Chondrocyte (in vitro differentiated cells): ENCODE measurements around the gene SERPIND1. TPM values are rescaled to one million over a fixed set of nuclear protein-coding genes. Genes with fewer than 3 reads are reported as not detected.

Source experiments
- DNase-seq: peaks from one replicate; pipeline ENCODE4 v3.0.0; 2021; ENCODE audit warnings: mixed read lengths, low spot score
- H3K27ac Mint-ChIP-seq: one replicate; pipeline ENCODE4 v1.8.0; 2021; ENCODE audit warnings: mild to moderate bottlenecking, moderate library complexity, mixed read lengths; ENCODE audit not compliant: unreplicated experiment
- H3K27me3 Mint-ChIP-seq: 2 replicates; pipeline ENCODE4 v1.8.0; 2021; ENCODE audit warnings: low read depth, mixed read lengths
- H3K36me3 Mint-ChIP-seq: 2 replicates; pipeline ENCODE4 v1.8.0; 2021; ENCODE audit warnings: low read depth, mixed read lengths
- H3K4me1 Mint-ChIP-seq: 2 replicates; pipeline ENCODE4 v1.8.0; 2021; ENCODE audit warnings: low read depth, mild to moderate bottlenecking, mixed read lengths
- H3K4me3 Mint-ChIP-seq: one replicate; pipeline ENCODE4 v1.8.0; 2021; ENCODE audit warnings: mild to moderate bottlenecking, moderate library complexity, mixed read lengths; ENCODE audit not compliant: unreplicated experiment
- H3K9me3 Mint-ChIP-seq: 2 replicates; pipeline ENCODE4 v1.8.0; 2021; ENCODE audit warnings: low read depth, mixed read lengths
- total RNA-seq: library from RNA; stranded (reverse); gene quantifications from 3 replicates; pipeline ENCODE4 v1.2.1, GENCODE V29; 2021
- TF ChIP-seq, protein P1 (sequence below): fragments of 200-600 bp; sonication (generic); IDR thresholded peaks from 2 replicates; pipeline ENCODE4 v1.5.0; 2021; ENCODE audit warnings: antibody characterized with exemption, mild to moderate bottlenecking, moderate library complexity

Gene SERPIND1
- total RNA-seq, 1 donor from 2014 or later, result not detected

DNA sequence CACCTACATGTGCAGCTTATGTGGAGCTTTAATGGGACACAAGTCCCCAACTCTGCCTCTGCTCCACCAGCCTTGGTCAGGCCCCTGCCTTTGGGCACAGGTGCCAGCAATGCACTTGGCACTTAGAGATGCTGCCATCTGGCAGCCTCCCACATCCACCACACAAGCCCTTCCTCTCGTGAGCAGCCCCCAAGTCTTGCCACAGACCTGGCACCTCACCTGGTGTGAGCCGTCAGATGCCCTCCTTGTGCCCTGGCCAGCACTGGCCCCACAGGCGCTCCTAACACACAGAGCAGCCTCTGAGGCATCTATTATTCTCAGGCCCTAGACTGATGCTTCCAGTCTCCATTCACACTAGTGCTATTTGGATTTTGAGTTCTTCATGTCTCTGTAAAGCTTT lies 24.5 kb upstream of the SERPIND1 start:
- Mint-ChIP-seq H3K36me3 (peaks cover 14% of the 10 kb centered on the region), H3K27me3 (no peaks in the 10 kb centered on the region), H3K4me3 (no peak overlapping the region), H3K4me1 (peaks cover 35% of the 10 kb centered on the region), H3K27ac (peak overlapping the region; percentile 95), H3K9me3 (no peaks in the 10 kb centered on the region)
- no peak for DNase-seq
- TF ChIP-seq, protein P1, sequence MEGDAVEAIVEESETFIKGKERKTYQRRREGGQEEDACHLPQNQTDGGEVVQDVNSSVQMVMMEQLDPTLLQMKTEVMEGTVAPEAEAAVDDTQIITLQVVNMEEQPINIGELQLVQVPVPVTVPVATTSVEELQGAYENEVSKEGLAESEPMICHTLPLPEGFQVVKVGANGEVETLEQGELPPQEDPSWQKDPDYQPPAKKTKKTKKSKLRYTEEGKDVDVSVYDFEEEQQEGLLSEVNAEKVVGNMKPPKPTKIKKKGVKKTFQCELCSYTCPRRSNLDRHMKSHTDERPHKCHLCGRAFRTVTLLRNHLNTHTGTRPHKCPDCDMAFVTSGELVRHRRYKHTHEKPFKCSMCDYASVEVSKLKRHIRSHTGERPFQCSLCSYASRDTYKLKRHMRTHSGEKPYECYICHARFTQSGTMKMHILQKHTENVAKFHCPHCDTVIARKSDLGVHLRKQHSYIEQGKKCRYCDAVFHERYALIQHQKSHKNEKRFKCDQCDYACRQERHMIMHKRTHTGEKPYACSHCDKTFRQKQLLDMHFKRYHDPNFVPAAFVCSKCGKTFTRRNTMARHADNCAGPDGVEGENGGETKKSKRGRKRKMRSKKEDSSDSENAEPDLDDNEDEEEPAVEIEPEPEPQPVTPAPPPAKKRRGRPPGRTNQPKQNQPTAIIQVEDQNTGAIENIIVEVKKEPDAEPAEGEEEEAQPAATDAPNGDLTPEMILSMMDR, result no peak

DNA sequence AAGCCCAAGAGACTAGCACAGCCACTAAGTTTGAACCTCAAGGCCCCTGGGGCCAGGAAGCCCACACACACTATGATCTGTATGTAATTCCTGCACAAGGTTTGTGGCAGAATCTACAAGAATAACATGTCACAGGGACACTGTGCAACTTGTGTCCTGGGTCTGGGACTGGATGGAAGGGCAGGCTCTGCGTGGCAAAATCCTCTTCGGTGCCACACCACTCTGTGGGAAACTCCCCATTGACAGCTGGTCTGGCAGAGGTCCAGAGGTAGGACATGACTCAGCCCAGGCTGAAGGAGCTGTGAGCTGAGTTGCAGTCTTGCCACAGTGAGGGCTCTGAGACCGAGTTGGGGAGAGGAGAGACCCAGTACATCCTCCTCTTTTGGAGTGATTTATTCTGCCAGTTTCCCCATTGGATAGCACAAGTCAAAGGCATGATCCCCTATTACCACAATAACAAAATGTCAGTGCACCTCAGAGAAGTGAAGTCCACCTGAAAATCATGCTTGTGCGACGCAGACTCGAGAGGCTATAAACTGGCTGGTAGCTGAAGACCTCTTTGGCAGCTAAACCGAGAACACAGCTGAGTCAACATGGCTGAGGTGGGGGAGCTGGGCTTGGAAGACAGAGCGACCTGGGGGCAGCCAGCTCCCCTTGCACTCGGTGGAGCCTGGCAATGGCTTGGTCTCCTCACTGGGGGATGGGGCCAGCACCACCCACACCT lies 23.3 kb upstream of the SERPIND1 start:
- no peak for DNase-seq
- Mint-ChIP-seq H3K36me3 (peaks cover 15% of the 10 kb centered on the region), H3K4me1 (peaks cover 35% of the 10 kb centered on the region), H3K27ac (peak overlapping the region; percentile 95), H3K4me3 (peak overlapping the region; percentile 48), H3K9me3 (no peaks in the 10 kb centered on the region), H3K27me3 (no peaks in the 10 kb centered on the region)
- TF ChIP-seq, protein P1, result no peak

DNA sequence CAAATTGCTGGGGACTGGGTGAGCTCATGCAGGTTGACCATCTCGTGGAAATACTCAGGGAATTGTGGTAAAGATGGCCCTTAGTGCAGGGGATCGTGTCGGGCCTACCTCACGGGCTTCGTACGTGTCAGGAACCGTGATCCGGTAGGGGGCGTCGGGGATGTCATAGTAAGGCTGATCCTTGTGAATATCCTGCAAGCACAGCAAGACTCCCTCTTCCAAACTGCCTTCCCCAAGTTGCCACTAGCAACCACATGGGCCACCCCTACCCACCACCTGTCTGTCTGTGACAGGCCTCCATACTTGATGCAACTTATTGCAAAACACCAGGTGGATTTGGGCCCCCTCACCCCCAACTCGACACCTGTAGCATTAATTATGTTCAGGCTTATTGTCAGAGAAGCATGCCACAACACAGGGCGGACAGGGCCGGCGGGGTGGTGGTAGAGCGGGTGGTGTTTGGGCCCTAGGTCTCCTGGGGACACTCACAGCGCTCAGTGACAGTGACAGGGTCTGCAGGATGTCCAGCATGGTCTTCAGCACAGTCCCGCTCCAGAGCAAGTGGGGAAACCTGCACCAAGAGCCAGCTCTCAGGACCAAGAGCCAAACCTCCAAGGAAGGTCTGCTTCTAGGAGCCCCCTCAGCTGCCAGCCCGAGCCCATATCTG lies 22.6 kb upstream of the SERPIND1 start:
- TF ChIP-seq, protein P1, result peak; percentile 19
- DNase-seq, result no peak
- H3K9me3 Mint-ChIP-seq, result no peaks in the 10 kb centered on the region
- H3K36me3 Mint-ChIP-seq, result peaks cover 15% of the 10 kb centered on the region
- H3K4me3 Mint-ChIP-seq, result peak overlapping the region; percentile 48
- peaks cover 35% of the 10 kb centered on the region for H3K4me1 Mint-ChIP-seq
- H3K27ac Mint-ChIP-seq, result peak overlapping the region; percentile 95
- H3K27me3 Mint-ChIP-seq, result no peaks in the 10 kb centered on the region

DNA sequence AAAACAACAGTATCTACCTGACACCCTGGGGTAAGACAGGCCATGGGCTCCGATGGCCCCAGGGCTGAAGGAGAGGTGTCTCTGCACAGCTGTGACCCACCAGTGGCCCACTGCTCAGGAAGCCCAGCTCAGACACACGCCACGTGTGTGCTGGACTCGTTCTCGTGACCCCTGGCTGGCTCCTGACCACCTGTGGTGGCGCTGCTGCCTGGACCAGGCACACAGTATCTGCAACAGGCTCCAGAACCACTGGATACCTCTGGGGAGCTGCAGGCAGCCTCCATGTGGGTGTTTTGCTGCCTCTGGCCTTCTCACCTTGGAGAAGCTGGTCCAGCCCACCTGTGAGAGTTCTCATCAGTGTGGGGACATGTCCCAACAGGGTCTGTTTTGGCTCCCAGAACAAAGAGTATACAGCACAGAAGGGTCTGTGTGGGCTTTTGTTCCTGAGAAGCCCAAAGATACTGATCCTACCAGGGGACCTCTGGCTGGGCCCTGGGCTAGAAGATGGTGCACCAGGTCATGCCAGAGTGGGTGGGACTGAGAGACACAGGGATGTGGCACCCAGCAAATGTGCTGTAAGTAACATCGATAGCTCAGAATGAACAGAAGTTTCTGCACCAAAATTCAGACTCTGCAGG lies 21.7 kb upstream of the SERPIND1 start:
- Mint-ChIP-seq H3K4me1 (peaks cover 35% of the 10 kb centered on the region), H3K27me3 (no peaks in the 10 kb centered on the region), H3K27ac (no peak overlapping the region), H3K9me3 (no peaks in the 10 kb centered on the region), H3K4me3 (no peak overlapping the region), H3K36me3 (peaks cover 11% of the 10 kb centered on the region)
- DNase-seq, result no peak
- TF ChIP-seq, protein P1, result no peak

DNA sequence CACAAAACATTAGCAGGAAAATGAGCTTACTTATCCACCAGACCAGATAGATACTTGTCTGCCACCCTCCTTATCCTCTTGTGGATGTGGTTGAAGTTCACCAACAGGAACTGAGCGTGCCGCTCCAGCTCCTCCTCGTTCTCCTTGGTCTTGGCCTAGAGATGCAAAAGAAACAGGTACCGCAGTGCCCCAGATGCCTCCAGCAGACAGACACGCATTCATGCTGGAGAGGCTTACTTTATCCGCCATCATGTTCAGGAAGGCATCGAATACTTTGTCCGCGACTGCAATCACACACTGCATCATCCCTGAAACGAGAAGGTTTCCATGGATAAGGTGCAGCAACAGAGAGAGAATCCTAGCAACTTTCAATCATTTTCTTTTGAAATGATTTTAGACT lies 21.0 kb upstream of the SERPIND1 start:
- Mint-ChIP-seq H3K27ac (no peak overlapping the region), H3K36me3 (peaks cover 13% of the 10 kb centered on the region), H3K9me3 (no peaks in the 10 kb centered on the region), H3K4me3 (no peak overlapping the region), H3K4me1 (peaks cover 35% of the 10 kb centered on the region), H3K27me3 (no peaks in the 10 kb centered on the region)
- TF ChIP-seq, protein P1, result no peak
- DNase-seq, result no peak
